HG03439 (cell line): ENCODE results near the gene CARMIL1.

ENCODE experiments used
- ATAC-seq: cut with Tn5 transposase; IDR thresholded peaks from one replicate; pipeline ENCODE4 v1.9.1; 2021; ENCODE audit warnings: mild to moderate bottlenecking, moderate library complexity; ENCODE audit not compliant: unreplicated experiment

CARMIL1 gene

GRCh38 chr6:25599516-25600085, 320.4 kb downstream of the CARMIL1 start:
- ATAC-seq, result no peak

GRCh38 chr6:25601800-25602673, 322.9 kb downstream of the CARMIL1 start:
- no peak for ATAC-seq

GRCh38 chr6:25602674-25602982, 323.5 kb downstream of the CARMIL1 start:
- ATAC-seq, result no peak

GRCh38 chr6:25603251-25603650, 324.1 kb downstream of the CARMIL1 start:
- ATAC-seq, result no peak

GRCh38 chr6:25606151-25606550, 327.0 kb downstream of the CARMIL1 start:
- ATAC-seq, result no peak

- ATAC-seq, result no peak
These were observed 329.5 kb downstream of the CARMIL1 start for GRCh38 chr6:25608558-25609174.

- ATAC-seq, result no peak
These were observed 333.5 kb downstream of the CARMIL1 start for GRCh38 chr6:25612666-25613065.

GRCh38 chr6:25613415-25613814, 334.2 kb downstream of the CARMIL1 start:
- no peak for ATAC-seq

- no peak for ATAC-seq
These were observed 334.9 kb downstream of the CARMIL1 start for GRCh38 chr6:25614052-25614451.

GRCh38 chr6:25615471-25615870, 336.3 kb downstream of the CARMIL1 start:
- no peak for ATAC-seq

GRCh38 chr6:25617997-25618396, 338.8 kb downstream of the CARMIL1 start:
- ATAC-seq, result no peak

- no peak for ATAC-seq
These were observed 340.0 kb downstream of the CARMIL1 start for GRCh38 chr6:25619217-25619616.

GRCh38 chr6:25620391-25620790, 341.2 kb downstream of the CARMIL1 start:
- no peak for ATAC-seq

- no peak for ATAC-seq
These were observed 343.9 kb downstream of the CARMIL1 start for GRCh38 chr6:25623065-25623464.

- no peak for ATAC-seq
These were observed 344.7 kb downstream of the CARMIL1 start for GRCh38 chr6:25623879-25624278.

- ATAC-seq, result no peak
These were observed 347.8 kb downstream of the CARMIL1 start for GRCh38 chr6:25627001-25627400.

- ATAC-seq, result no peak
These were observed 349.5 kb downstream of the CARMIL1 start for GRCh38 chr6:25628471-25629197.

- ATAC-seq, result no peak
These were observed 350.0 kb downstream of the CARMIL1 start for GRCh38 chr6:25629198-25629576.

- no peak for ATAC-seq
These were observed 351.5 kb downstream of the CARMIL1 start for GRCh38 chr6:25630508-25631278.

- ATAC-seq, result no peak
These were observed 356.7 kb downstream of the CARMIL1 start for GRCh38 chr6:25635886-25636317.

GRCh38 chr6:25637211-25637610, 358.0 kb downstream of the CARMIL1 start:
- no peak for ATAC-seq
